CD4-positive, alpha-beta T cell treated with Interleukin-17A for 1 hour (primary cell): Measurements from ENCODE around the gene AKAP17A.
"Not testable (repeated sequence)": the region's sequence is repeated elsewhere in the genome, so short reads cannot be mapped to it uniquely, and the experiment has no call there.

Experiments
- DNase-seq: peaks from one replicate; pipeline ENCODE4 v3.0.0-alpha.2; 2020

AKAP17A gene

DNA sequence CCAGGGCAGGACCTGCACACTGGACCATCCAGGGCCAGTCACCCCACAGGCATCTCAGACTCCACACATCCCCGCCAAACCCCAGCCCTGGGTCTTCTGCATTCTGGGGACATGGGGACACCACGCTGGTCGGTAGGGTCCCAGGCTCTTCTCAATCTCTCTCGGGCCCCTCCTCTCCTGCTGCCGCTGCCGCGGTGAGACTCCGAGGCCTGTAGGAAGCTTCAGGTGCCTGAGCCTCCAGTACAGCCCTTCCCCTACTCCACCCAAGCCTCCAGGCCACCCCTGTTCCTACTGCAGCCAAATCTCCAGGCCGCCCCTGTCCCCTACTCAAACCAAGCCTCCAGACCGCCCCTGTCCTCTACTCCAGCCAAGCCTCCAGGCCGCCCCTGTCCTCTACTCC is 17.9 kb downstream of the AKAP17A start:
- no peak for DNase-seq

- no peak for DNase-seq
Measured at GRCh38 chrX:1609762-1610161, 18.4 kb downstream of the AKAP17A start.

GRCh38 chrX:1610166-1610565 is 18.8 kb downstream of the AKAP17A start:
- DNase-seq = no peak

DNA sequence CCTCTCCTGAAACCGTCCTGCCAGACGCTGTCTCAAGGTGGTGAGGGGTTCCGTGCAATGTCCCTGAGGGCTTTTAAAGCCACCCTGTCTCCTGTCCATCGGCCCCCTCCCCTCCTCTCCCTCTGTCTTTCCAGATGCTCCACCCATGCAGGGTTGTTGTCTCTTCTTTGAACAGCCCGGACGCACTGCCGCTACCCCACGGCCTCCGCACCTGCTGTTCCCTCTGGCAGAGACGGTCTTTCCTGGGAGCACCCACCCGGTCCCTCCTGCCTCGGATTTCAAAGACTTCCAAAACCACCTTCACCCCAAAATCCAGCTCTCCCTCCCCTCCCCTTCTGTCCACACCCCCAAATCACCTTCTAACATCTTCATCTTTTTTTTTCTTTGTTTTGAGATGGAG is 19.3 kb downstream of the AKAP17A start:
- no peak for DNase-seq

DNA sequence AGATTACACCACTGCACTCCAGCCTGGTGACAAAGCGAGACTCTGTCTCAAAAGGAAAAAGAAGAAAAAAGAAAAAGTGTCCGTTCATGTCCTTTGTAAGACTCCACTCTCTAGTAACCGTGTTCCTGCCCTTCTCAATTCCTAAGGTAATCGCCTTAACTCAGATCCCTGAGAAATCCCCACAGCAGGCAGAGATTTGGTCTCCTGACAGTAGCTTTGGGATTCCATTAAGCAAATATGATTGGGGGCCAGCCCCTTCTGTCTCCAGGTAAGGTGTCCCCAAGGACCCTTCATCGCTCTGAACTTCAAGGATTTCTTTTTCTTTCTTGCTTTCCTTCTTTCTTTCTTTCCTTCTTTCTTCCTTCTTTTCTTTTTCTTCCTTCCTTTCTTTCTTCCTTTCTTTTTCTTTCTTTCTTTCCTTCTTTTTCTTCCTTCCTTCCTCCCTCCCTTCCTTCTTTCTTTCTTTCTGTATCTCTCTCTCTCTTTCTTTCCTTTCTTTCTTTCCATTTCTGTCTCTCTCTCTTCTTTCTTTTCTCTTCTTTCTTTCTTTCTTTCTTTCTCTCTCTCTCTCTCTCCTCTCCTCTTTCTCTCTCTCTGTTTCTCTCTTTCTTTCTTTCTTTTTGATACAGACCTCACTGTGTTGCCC is 21.4 kb downstream of the AKAP17A start:
- DNase-seq = no peak

- no peak for DNase-seq
Measured at GRCh38 chrX:1614927-1615326, 23.5 kb downstream of the AKAP17A start, which contains the start of gene ASMT. Gene ASMT (plus strand): TSS chrX:1615059. CDS start chrX:1615200, 141 bp downstream.

DNA sequence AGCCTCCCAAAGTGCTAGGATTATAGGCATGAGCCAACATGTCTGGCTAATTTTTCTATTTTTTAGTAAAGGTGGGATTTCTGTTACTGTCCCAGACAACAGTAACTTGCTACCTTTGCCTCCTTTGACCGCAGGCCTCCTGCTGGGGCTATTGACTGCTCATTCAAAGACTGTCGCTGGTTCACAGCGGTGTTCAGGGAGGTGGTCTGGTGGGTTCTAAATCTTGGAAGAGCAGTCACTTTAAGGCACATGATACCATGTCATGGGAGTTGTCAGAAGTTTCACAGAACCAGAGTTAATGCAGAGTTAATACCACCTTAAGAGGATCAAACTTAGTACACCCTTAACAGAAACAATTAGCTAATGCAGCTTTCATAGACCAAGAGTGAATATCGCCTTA is 27.3 kb downstream of the AKAP17A start:
- DNase-seq = no peak

GRCh38 chrX:1623691-1624090 is 32.3 kb downstream of the AKAP17A start:
- DNase-seq = no peak

DNA sequence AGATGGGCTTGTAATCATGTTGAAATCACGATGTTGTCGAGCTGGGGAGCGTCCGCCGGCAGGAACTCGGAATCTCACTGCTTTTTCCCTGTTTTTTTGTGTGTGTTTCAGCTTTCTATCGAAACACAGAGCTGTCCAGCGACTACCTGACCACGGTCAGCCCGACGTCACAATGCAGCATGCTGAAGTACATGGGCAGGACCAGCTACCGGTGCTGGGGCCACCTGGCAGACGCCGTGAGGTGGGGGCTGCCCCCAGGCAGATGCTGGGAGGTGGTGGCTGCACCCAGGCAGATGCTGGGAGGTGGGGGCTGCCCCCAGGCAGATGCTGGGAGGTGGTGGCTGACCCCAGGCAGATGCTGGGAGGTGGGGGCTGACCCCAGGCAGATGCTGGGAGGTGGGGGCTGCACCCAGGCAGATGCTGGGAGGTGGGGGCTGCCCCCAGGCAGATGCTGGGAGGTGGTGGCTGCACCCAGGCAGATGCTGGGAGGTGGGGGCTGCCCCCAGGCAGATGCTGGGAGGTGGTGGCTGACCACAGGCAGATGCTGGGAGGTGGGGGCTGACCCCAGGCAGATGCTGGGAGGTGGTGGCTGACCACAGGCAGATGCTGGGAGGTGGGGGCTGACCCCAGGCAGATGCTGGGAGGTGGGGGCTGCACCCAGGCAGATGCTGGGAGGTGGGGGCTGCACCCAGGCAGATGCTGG is 32.9 kb downstream of the AKAP17A start:
- not testable (repeated sequence) for DNase-seq

DNA sequence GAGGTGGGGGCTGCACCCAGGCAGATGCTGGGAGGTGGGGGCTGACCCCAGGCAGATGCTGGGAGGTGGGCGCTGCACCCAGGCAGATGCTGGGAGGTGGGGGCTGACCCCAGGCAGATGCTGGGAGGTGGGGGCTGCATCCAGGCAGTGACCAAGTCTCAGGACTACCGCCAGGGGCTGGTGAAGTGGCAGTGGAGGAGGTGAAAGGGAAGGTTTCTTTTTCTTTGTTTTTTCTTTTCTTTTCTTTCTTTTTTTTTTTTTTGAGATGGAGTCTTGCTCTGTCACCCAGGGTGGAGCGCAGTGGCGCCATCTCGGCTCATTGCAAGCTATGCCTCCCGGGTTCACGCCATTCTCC is 33.4 kb downstream of the AKAP17A start:
- not testable (repeated sequence) for DNase-seq

GRCh38 chrX:1629244-1629643 is 37.8 kb downstream of the AKAP17A start:
- no peak for DNase-seq

DNA sequence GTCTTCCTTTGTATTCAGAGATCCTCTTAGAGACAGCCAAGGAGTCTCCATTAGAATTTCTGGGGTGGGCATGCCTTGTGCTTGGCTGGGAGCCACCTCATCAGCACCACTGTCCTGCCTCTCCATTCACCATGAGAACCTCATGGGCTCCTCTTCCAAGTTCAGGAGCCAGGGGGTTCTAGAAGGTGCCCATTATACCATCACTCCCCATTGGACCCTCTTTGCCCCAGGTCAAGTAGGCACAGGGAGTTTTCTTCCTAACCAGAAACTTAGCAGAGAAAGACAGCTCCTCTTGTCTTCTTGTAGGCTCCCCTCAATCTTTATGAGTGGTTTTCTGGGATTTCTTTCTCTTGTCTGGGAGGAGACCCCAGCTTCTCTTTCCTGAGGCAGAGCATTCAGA is 54.6 kb downstream of the AKAP17A start:
- DNase-seq = no peak

GRCh38 chrX:1649621-1650020 is 58.2 kb downstream of the AKAP17A start:
- no peak for DNase-seq
